ENCODE data around the gene JAM3.
"Not testable (repeated sequence)": the region's sequence is repeated elsewhere in the genome, so short reads cannot be mapped to it uniquely, and the experiment has no call there.

JAM3 gene

DNA sequence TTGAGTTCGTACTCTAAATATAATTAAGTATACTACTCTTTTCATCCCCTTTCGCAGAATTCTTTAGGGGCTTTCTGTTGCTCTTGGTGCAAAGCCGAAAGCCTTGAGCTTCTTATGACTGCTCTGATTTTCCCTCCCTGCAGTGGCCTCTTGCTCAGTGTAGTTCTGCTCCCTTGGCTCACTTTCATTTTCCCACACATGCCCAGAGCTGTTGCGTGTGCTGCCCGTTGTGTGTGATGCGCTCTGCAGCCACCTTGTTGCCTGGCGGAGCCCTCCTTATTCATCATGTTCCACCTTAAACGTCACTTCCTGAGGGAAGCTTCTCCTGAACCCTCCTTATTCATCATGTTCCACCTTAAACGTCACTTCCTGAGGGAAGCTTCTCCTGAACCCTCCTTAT is 23.1 kb downstream of the JAM3 start:
- not testable (repeated sequence) for H3K4me3 ChIP-seq (ENCODE audit: low read length); H3K9ac ChIP-seq (ENCODE audit: low read length); H3K36me3 ChIP-seq (ENCODE audit: control insufficient read depth, low read depth, low read length); H3K4me1 ChIP-seq (ENCODE audit: control insufficient read depth, low read depth, low read length); H3K27ac ChIP-seq (ENCODE audit: low read length); H3K27me3 ChIP-seq (ENCODE audit: control insufficient read depth, insufficient read depth, low read length); H3K9me3 ChIP-seq (ENCODE audit: control insufficient read depth, low read depth, low read length)

DNA sequence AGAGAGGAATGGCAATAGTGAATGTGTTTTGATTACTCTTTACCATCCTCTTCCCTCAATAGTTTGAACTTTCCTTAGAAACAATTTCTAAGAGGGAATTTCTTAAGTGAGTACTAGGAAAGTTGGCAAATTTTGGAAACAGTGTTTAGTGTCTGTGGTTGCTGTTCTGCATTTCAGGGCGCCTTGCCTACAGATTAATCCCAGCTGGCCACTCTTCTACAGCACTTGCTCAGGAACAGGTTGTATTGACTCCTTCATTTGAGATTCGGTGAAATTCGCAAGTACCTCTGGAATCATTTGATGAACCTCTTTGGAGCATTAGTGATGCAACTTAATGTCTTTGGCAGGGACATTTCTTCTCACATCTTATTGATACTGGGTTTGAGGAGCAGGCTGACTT is 28.3 kb downstream of the JAM3 start:
- Histone ChIP-seq H3K4me3 (ENCODE audit: low read length) (no peak overlapping the region), H3K27me3 (ENCODE audit: control insufficient read depth, insufficient read depth, low read length) (no peaks in the 10 kb centered on the region), H3K9me3 (ENCODE audit: control insufficient read depth, low read depth, low read length) (no peaks in the 10 kb centered on the region), H3K9ac (ENCODE audit: low read length) (no peak overlapping the region), H3K36me3 (ENCODE audit: control insufficient read depth, low read depth, low read length) (no peaks in the 10 kb centered on the region), H3K4me1 (ENCODE audit: control insufficient read depth, low read depth, low read length) (peaks cover 8% of the 10 kb centered on the region), H3K27ac (ENCODE audit: low read length) (no peak overlapping the region)

DNA sequence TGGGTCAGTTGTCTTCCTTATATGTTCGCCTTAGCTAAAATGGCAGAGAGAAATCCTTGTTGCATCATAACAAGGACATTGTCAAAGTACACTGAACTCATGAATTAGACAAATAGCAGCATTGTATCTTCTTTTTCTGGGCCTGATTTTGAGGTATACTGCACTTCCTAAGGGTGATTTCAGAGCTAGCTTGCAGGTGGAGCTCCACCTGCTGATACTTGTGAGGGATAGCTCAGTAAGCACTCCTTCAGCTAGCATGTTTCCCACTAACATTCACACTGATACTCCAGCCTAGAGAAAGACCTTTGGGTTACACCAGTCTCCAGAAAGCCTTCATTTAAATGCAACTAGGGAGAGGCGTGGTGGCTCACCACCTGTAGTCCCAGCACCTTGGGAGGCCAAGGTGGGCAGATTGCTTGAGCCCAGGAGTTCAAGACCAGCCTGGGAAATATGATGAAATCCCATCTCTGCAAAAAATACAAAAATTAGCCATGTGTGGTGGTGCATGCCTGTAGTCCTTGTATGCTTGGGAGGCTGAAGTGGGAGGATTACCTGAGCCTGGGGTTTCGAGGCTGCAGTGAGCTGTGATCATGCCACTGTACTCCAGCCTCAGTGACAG is 29.8 kb downstream of the JAM3 start:
- H3K9ac ChIP-seq (ENCODE audit: low read length), result no peak overlapping the region
- H3K4me1 ChIP-seq (ENCODE audit: control insufficient read depth, low read depth, low read length), result peaks cover 8% of the 10 kb centered on the region
- no peaks in the 10 kb centered on the region for H3K27me3 ChIP-seq (ENCODE audit: control insufficient read depth, insufficient read depth, low read length)
- H3K9me3 ChIP-seq (ENCODE audit: control insufficient read depth, low read depth, low read length), result no peaks in the 10 kb centered on the region
- H3K36me3 ChIP-seq (ENCODE audit: control insufficient read depth, low read depth, low read length), result no peaks in the 10 kb centered on the region
- no peak overlapping the region for H3K27ac ChIP-seq (ENCODE audit: low read length)
- no peak overlapping the region for H3K4me3 ChIP-seq (ENCODE audit: low read length)

DNA sequence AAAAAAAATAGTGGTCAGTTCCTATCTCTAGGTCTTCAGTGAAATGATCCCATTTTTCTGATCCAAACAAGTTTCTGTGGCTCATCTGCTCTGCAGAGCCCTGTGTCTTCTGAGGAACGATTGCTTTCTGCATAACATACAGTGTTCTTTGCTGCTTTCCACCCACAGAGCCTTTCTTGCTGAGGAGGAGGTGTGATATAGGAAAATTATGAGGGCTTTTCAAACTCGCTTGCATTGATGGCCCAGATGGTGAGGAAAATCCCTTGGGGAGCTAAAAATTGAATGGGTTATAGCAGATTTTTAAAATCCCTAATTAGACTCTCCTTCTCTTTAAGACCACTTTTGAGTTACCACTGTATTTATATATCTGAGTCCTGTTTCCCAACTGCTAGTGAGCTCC is 31.3 kb downstream of the JAM3 start:
- Histone ChIP-seq H3K27ac (ENCODE audit: low read length) (no peak overlapping the region), H3K36me3 (ENCODE audit: control insufficient read depth, low read depth, low read length) (no peaks in the 10 kb centered on the region), H3K4me3 (ENCODE audit: low read length) (no peak overlapping the region), H3K27me3 (ENCODE audit: control insufficient read depth, insufficient read depth, low read length) (no peaks in the 10 kb centered on the region), H3K9me3 (ENCODE audit: control insufficient read depth, low read depth, low read length) (no peaks in the 10 kb centered on the region), H3K4me1 (ENCODE audit: control insufficient read depth, low read depth, low read length) (peaks cover 8% of the 10 kb centered on the region), H3K9ac (ENCODE audit: low read length) (no peak overlapping the region)

DNA sequence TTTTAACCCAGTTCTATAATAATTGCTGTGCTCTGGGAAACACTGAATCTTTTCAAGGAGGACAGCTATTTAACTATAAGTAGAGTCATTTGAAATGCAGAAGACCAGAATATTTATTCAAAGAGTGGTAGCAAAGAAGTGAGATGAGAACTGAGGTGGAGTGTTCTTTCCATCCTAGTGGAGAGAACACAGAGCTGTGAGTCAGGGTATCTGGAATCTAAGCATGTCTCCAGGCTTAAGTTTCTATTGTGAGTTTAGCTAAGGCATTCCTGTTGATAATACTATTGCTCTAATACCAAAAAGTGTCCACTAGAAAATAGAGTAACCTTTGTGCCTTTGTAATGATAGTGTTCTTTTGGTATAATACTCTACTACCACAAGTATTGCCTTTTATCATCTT is 32.4 kb downstream of the JAM3 start:
- no peaks in the 10 kb centered on the region for H3K27me3 ChIP-seq (ENCODE audit: control insufficient read depth, insufficient read depth, low read length)
- H3K27ac ChIP-seq (ENCODE audit: low read length), result no peak overlapping the region
- H3K4me3 ChIP-seq (ENCODE audit: low read length), result no peak overlapping the region
- no peak overlapping the region for H3K9ac ChIP-seq (ENCODE audit: low read length)
- H3K4me1 ChIP-seq (ENCODE audit: control insufficient read depth, low read depth, low read length), result peaks cover 8% of the 10 kb centered on the region
- H3K9me3 ChIP-seq (ENCODE audit: control insufficient read depth, low read depth, low read length), result no peaks in the 10 kb centered on the region
- no peaks in the 10 kb centered on the region for H3K36me3 ChIP-seq (ENCODE audit: control insufficient read depth, low read depth, low read length)

DNA sequence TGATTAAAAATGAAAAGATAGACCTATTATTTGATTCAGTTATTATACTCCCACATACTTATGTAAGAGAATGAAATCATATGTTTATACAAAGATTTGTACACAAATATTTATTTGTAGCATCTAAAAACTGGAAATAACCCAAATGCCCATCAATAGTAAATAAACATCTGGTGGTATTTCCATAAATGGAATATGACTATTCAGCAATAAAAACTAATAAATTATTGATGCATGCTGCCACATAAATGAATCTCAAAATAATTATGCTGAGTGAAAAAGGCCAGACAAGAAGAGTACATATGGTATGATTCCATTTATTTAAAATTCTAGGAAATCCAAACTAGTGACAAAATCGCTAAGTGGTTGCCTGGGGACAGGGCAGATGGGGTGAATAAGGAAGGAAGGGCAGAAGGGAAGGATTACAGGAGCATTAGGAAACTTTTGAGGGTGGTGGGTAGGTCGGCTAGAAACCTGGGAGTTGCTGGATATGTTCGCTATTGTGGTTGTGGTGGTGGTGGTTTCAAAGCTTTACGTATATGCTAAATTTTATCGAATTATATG is 41.5 kb downstream of the JAM3 start:
- Histone ChIP-seq H3K4me1 (ENCODE audit: control insufficient read depth, low read depth, low read length) (peaks cover 21% of the 10 kb centered on the region), H3K4me3 (ENCODE audit: low read length) (no peak overlapping the region), H3K36me3 (ENCODE audit: control insufficient read depth, low read depth, low read length) (no peaks in the 10 kb centered on the region), H3K9me3 (ENCODE audit: control insufficient read depth, low read depth, low read length) (no peaks in the 10 kb centered on the region), H3K9ac (ENCODE audit: low read length) (no peak overlapping the region), H3K27me3 (ENCODE audit: control insufficient read depth, insufficient read depth, low read length) (no peaks in the 10 kb centered on the region), H3K27ac (ENCODE audit: low read length) (no peak overlapping the region)

DNA sequence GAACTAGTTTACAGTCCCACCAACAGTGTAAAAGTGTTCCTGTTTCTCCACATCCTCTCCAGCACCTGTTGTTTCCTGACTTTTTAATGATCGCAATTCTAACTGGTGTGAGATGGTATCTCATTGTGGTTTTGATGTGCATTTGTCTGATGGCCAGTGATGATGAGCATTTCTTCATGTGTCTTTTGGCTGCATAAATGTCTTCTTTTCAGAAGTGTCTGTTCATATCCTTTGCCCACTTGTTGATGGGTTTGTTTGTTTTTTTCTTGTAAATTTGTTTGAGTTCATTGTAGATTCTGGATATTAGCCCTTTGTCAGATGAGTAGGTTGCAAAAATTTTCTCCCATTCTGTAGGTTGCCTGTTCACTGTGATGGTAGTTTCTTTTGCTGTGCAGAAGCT is 44.9 kb downstream of the JAM3 start:
- not testable (repeated sequence) for H3K27me3 ChIP-seq (ENCODE audit: control insufficient read depth, insufficient read depth, low read length); H3K36me3 ChIP-seq (ENCODE audit: control insufficient read depth, low read depth, low read length)
- peaks cover 26% of the 10 kb centered on the region for H3K4me1 ChIP-seq (ENCODE audit: control insufficient read depth, low read depth, low read length)

DNA sequence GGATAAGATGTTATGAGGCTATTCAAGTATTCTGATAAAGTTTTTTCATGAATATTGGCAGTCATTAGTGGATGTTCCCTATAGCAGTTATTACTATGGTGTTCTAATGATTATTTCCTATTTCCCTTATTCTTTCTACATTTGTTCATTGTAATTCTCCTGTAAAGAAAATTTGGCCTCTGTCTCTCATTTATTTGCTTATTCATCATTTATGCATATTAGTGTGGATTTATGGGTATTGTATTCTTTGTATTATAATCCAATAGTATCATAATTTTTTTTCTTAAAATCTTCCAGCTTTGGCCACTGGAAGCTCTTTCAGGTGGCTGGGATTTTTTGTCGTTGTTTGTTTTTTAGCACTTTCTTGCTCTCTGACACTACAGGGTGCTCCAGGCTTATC is 47.3 kb downstream of the JAM3 start:
- no peak overlapping the region for H3K4me3 ChIP-seq (ENCODE audit: low read length)
- H3K27ac ChIP-seq (ENCODE audit: low read length), result no peak overlapping the region
- no peaks in the 10 kb centered on the region for H3K27me3 ChIP-seq (ENCODE audit: control insufficient read depth, insufficient read depth, low read length)
- H3K9me3 ChIP-seq (ENCODE audit: control insufficient read depth, low read depth, low read length), result no peaks in the 10 kb centered on the region
- H3K4me1 ChIP-seq (ENCODE audit: control insufficient read depth, low read depth, low read length), result peaks cover 12% of the 10 kb centered on the region
- H3K36me3 ChIP-seq (ENCODE audit: control insufficient read depth, low read depth, low read length), result no peaks in the 10 kb centered on the region
- no peak overlapping the region for H3K9ac ChIP-seq (ENCODE audit: low read length)

More for the DNA sequence above, 44.9 kb downstream of the JAM3 start:
- H3K4me3 ChIP-seq (ENCODE audit: low read length); H3K9me3 ChIP-seq (ENCODE audit: control insufficient read depth, low read depth, low read length); H3K27ac ChIP-seq (ENCODE audit: low read length); H3K9ac ChIP-seq (ENCODE audit: low read length): not testable (repeated sequence)

DNA sequence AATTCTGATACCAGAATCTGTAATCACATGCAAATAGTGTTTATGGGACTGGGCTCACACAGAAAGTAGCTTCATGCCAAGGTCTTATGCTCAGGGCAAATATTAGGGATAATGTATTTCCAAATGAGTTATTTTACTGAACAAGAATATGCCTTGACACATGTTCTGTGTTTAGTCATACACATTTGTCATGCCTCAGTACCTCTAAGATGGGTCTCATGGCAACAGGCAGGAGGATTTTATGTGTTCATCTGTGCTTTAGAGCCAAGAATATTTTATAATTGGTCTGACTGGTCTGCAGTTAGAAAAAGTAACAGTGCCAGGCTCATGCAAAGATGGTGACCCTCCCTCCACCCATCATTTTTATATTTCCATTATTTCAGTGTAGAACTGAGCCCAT is 49.1 kb downstream of the JAM3 start:
- H3K4me3 ChIP-seq (ENCODE audit: low read length), result no peak overlapping the region
- no peaks in the 10 kb centered on the region for H3K27me3 ChIP-seq (ENCODE audit: control insufficient read depth, insufficient read depth, low read length)
- H3K9me3 ChIP-seq (ENCODE audit: control insufficient read depth, low read depth, low read length), result no peaks in the 10 kb centered on the region
- no peak overlapping the region for H3K9ac ChIP-seq (ENCODE audit: low read length)
- H3K27ac ChIP-seq (ENCODE audit: low read length), result no peak overlapping the region
- peaks cover 12% of the 10 kb centered on the region for H3K4me1 ChIP-seq (ENCODE audit: control insufficient read depth, low read depth, low read length)
- no peaks in the 10 kb centered on the region for H3K36me3 ChIP-seq (ENCODE audit: control insufficient read depth, low read depth, low read length)

DNA sequence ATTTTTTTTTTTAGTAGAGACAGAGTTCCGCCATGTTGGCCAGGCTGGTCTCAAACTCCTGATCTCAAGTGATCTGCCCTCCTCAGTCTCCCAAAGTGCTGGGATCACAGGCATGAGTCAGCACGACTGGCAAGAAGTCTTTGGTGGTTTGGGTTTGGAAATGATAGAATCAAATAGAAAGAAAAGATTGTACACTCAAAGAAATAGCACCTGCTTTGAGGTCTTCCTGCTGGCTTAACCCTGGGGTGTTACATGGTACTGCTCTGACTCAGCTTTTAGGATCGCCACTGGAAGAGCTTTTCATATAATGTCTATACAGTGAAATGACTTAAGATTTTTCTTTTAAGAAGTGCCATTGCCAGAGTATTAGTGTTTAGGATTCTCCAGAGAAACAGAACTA is 50.2 kb downstream of the JAM3 start:
- peaks cover 12% of the 10 kb centered on the region for H3K4me1 ChIP-seq (ENCODE audit: control insufficient read depth, low read depth, low read length)
- H3K36me3 ChIP-seq (ENCODE audit: control insufficient read depth, low read depth, low read length), result no peaks in the 10 kb centered on the region
- no peak overlapping the region for H3K27ac ChIP-seq (ENCODE audit: low read length)
- H3K4me3 ChIP-seq (ENCODE audit: low read length), result no peak overlapping the region
- peaks cover 7% of the 10 kb centered on the region for H3K27me3 ChIP-seq (ENCODE audit: control insufficient read depth, insufficient read depth, low read length)
- H3K9ac ChIP-seq (ENCODE audit: low read length), result no peak overlapping the region
- no peaks in the 10 kb centered on the region for H3K9me3 ChIP-seq (ENCODE audit: control insufficient read depth, low read depth, low read length)

DNA sequence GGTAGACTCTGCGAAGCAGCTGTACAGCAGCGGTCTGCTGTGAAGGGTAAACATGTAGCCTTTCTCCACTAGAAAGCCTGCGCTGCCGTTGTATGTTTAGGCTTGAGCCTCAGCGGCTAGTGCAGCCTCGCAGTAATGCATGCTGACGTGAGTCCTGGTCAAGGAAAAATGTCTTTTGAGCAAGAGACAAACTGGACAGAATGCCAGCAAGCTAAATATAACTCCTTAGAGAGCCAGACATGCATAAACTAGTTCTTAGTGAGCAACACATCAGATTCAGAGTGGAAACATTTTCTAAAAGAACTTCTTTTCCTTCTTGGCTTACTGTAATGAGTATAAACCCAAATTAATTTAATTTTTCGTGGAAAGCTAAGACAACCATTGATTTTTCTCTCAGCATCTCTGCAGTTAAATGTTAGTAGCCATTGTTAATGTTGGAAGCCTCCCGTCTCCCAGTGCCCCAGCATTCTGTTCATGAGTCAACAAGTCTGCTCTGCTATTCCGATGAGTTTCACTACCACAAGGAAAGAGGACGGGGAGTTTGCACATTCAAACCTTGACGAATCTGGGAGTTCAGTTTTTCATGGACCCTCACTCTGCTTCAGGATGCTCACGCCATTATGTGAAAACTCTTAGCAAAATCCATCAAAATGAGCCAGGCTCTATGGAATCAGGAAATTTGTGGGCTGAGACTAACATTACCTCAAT is 51.4 kb downstream of the JAM3 start:
- Histone ChIP-seq H3K9me3 (ENCODE audit: control insufficient read depth, low read depth, low read length) (no peaks in the 10 kb centered on the region), H3K4me1 (ENCODE audit: control insufficient read depth, low read depth, low read length) (peaks cover 11% of the 10 kb centered on the region), H3K4me3 (ENCODE audit: low read length) (no peak overlapping the region), H3K27me3 (ENCODE audit: control insufficient read depth, insufficient read depth, low read length) (peaks cover 19% of the 10 kb centered on the region), H3K36me3 (ENCODE audit: control insufficient read depth, low read depth, low read length) (no peaks in the 10 kb centered on the region), H3K27ac (ENCODE audit: low read length) (no peak overlapping the region), H3K9ac (ENCODE audit: low read length) (no peak overlapping the region)
